GM12878 (cell line): ENCODE results near the gene H2AZ2. TPM values are rescaled to one million over a fixed set of nuclear protein-coding genes. Genes with fewer than 3 reads are reported as not detected.

Experiments
- BCLAF1 ChIP-seq: fragments of 450-650 bp; IDR thresholded peaks from 2 replicates; pipeline ENCODE4 v1.6.1; 2017; ENCODE audit warnings: antibody characterized with exemption, mild to moderate bottlenecking, moderate library complexity
- BRCA1 ChIP-seq: IDR thresholded peaks from 2 replicates; pipeline ENCODE4 v1.6.1; 2011; ENCODE audit warnings: low read depth, low read length, improper control_type of control experiment
- DPF2 ChIP-seq: fragments of 450-650 bp; IDR thresholded peaks from 2 replicates; pipeline ENCODE4 v1.6.1; 2017; ENCODE audit warnings: mild to moderate bottlenecking
- FOXK2 ChIP-seq: fragments of 450-650 bp; IDR thresholded peaks from 2 replicates; pipeline ENCODE4 v1.6.1; 2017; ENCODE audit warnings: mild to moderate bottlenecking, moderate library complexity
- FOXM1 ChIP-seq: IDR thresholded peaks from 2 replicates; pipeline ENCODE4 v1.6.1; 2012; ENCODE audit warnings: low read depth, mild to moderate bottlenecking, inconsistent platforms, low read length, moderate library complexity
- IRF5 ChIP-seq: fragments of 450-650 bp; IDR thresholded peaks from 2 replicates; pipeline ENCODE4 v1.6.1; 2017; ENCODE audit warnings: borderline replicate concordance
- KLF5 ChIP-seq: fragments of 450-650 bp; IDR thresholded peaks from 2 replicates; pipeline ENCODE4 v1.6.1; 2014; ENCODE audit warnings: mild to moderate bottlenecking; ENCODE audit not compliant: partially characterized antibody
- MYC ChIP-seq: IDR thresholded peaks from 2 replicates; pipeline ENCODE4 v1.6.1; 2011; ENCODE audit warnings: mild to moderate bottlenecking, low read length, moderate library complexity, inconsistent platforms; ENCODE audit not compliant: insufficient read depth, insufficient replicate concordance, insufficient read length, severe bottlenecking
- POLR2AphosphoS5 ChIP-seq: IDR thresholded peaks from 2 replicates; pipeline ENCODE4 v1.6.1; 2011; ENCODE audit warnings: mild to moderate bottlenecking, low read length, inconsistent platforms
- RELA ChIP-seq: fragments of 450-650 bp; IDR thresholded peaks from 2 replicates; pipeline ENCODE4 v1.8.0; 2014; ENCODE audit warnings: borderline replicate concordance; ENCODE audit not compliant: partially characterized antibody
- SIX5 ChIP-seq: IDR thresholded peaks from 2 replicates; pipeline ENCODE4 v1.6.1; 2011; ENCODE audit warnings: mild to moderate bottlenecking, low read depth, low read length, moderate library complexity; ENCODE audit not compliant: severe bottlenecking
- SREBF2 ChIP-seq: IDR thresholded peaks from 2 replicates; pipeline ENCODE4 v1.6.1; 2012; ENCODE audit warnings: mild to moderate bottlenecking, low read length
- SRF ChIP-seq, 2 experiments: IDR thresholded peaks; 2 replicates each; pipeline ENCODE4 v1.6.1; 2011; ENCODE audit warnings: low read depth in 2 of 2, low read length in 2 of 2, mild to moderate bottlenecking in 1 of 2, moderate library complexity in 1 of 2
- YBX1 ChIP-seq: fragments of 450-650 bp; IDR thresholded peaks from 2 replicates; pipeline ENCODE4 v1.6.1; 2016; ENCODE audit warnings: antibody characterized with exemption
- ZNF207 ChIP-seq: fragments of 450-650 bp; IDR thresholded peaks from 2 replicates; pipeline ENCODE4 v1.6.1; 2014; ENCODE audit warnings: antibody characterized with exemption, mild to moderate bottlenecking, borderline replicate concordance
- ZNF274 ChIP-seq: IDR thresholded peaks from one replicate; pipeline ENCODE4 v1.8.0; 2011; ENCODE audit not compliant: insufficient read length, insufficient read depth
- polyA plus RNA-seq, 11 experiments: library from polyadenylated mRNA; depleted of rRNA in 4 of 11; unstranded in 6 of 11; stranded (reverse) in 5 of 11; fragments of >200 nt; fragmentation: Nextera tagmentation in 4 of 11; fragmentation: Illumina TruSeq in 1 of 11; extraction: Ambion mirVana in 4 of 11; extraction: Trizol in 1 of 11; gene quantifications; 1 replicate in 1 of 11; 2 replicates in 10 of 11; pipeline versions ENCODE4 v1.2.1 to v1.2.3, GENCODE V29; 2011 to 2016; ENCODE audit warnings: inconsistent platforms in 2 of 11, missing spikeins in 2 of 11, low read depth in 1 of 11
- total RNA-seq, 4 experiments: library from RNA; depleted of rRNA in 3 of 4; stranded (reverse); fragments of >200 nt in 3 of 4; fragmentation: Illumina TruSeq in 1 of 4; extraction: Trizol in 1 of 4; gene quantifications; 2 replicates each; pipeline versions ENCODE4 v1.2.1 to v1.2.3, GENCODE V29; 2013 to 2021
- TF ChIP-seq, protein P1 (sequence below): fragments of 450-650 bp; formaldehyde crosslinking; IDR thresholded peaks from 2 replicates; pipeline ENCODE4 v1.5.0; 2022; ENCODE audit warnings: mild to moderate bottlenecking, missing genetic modification characterization
- TF ChIP-seq, protein P2 (sequence below): IDR thresholded peaks from 2 replicates; pipeline ENCODE4 v1.6.1; 2011; ENCODE audit warnings: mild to moderate bottlenecking, low read depth, low read length, moderate library complexity; ENCODE audit not compliant: insufficient replicate concordance
- TF ChIP-seq, protein P3 (sequence below): IDR thresholded peaks from 2 replicates; pipeline ENCODE4 v1.6.1; 2012; ENCODE audit warnings: low read length, inconsistent platforms

Gene H2AZ2
- total and polyA plus RNA-seq, 10 of the 15 experiments (the other 5 are each of a cell fraction or from before 2014, with no cell fraction given), result 118 to 366 (median 223) TPM

DNA sequence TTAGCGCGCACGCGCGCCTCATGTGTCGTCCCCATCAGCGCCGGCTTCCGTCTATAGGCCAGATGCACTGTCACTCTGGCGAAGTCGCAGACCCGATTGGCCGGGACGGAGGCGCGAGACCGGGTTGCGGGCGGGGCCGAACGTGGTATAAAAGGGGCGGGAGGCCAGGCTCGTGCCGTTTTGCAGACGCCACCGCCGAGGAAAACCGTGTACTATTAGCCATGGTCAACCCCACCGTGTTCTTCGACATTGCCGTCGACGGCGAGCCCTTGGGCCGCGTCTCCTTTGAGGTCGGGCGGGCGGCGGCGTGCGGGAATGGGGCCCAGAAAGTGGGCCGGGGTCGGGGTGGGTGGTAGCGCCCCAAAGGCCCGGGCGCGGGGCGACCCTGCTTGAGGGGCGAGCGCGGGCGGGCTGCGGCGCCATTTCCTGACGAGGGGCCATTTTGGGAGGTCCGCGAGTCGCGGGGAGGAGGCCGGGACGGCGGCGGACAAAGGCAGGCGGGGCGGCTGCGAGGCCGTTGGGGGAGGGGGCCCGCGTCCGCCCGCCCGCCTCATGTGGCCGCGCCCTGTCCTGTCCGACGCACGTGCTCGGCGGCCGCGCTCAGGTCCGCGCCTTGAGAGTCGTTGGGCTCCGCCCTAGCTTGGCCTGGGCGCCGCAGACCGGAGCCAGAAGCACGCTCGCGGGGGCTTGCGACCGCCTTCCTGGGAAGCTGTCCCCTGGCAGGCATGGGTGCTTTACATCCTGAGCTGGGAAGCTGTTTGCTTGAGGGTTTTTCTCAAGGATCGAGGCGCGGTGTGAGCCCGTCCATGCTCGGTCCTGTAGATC lies 51.2 kb downstream of the H2AZ2 start, which contains the start of gene PPIA (continued):
- TF ChIP-seq, protein P1, sequence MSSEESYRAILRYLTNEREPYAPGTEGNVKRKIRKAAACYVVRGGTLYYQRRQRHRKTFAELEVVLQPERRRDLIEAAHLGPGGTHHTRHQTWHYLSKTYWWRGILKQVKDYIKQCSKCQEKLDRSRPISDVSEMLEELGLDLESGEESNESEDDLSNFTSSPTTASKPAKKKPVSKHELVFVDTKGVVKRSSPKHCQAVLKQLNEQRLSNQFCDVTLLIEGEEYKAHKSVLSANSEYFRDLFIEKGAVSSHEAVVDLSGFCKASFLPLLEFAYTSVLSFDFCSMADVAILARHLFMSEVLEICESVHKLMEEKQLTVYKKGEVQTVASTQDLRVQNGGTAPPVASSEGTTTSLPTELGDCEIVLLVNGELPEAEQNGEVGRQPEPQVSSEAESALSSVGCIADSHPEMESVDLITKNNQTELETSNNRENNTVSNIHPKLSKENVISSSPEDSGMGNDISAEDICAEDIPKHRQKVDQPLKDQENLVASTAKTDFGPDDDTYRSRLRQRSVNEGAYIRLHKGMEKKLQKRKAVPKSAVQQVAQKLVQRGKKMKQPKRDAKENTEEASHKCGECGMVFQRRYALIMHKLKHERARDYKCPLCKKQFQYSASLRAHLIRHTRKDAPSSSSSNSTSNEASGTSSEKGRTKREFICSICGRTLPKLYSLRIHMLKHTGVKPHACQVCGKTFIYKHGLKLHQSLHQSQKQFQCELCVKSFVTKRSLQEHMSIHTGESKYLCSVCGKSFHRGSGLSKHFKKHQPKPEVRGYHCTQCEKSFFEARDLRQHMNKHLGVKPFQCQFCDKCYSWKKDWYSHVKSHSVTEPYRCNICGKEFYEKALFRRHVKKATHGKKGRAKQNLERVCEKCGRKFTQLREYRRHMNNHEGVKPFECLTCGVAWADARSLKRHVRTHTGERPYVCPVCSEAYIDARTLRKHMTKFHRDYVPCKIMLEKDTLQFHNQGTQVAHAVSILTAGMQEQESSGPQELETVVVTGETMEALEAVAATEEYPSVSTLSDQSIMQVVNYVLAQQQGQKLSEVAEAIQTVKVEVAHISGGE (CRISPR knock-in tag), result peak; percentile 36; the same call in 1 of the 2 replicates
- no peak for TF ChIP-seq ZNF274
- peak; percentile 99 for TF ChIP-seq DPF2
- TF ChIP-seq SIX5, result no peak
- TF ChIP-seq RELA, result peak; percentile 17
- peak; percentile 95 for TF ChIP-seq MYC
- no peak for TF ChIP-seq YBX1
- peak; percentile 70; the same call in 1 of the 2 replicates for TF ChIP-seq ZNF207
- no peak for TF ChIP-seq SRF (IDR thresholded peaks at IDR 0.05; ENCODE audit: low read depth in 2 of 2, low read length in 2 of 2)
- TF ChIP-seq POLR2AphosphoS5, result peak; percentile 97
- no peak; the same call in 1 of the 2 replicates for TF ChIP-seq BCLAF1
- TF ChIP-seq FOXM1, result 0 out of 2 replicates have a peak, but pooled peaks have one; percentile 17
- 0 out of 2 replicates have a peak, but pooled peaks have one; percentile 34 for TF ChIP-seq SREBF2
- TF ChIP-seq KLF5, result peak; percentile 24
- no peak for TF ChIP-seq BRCA1
- TF ChIP-seq, protein P2, sequence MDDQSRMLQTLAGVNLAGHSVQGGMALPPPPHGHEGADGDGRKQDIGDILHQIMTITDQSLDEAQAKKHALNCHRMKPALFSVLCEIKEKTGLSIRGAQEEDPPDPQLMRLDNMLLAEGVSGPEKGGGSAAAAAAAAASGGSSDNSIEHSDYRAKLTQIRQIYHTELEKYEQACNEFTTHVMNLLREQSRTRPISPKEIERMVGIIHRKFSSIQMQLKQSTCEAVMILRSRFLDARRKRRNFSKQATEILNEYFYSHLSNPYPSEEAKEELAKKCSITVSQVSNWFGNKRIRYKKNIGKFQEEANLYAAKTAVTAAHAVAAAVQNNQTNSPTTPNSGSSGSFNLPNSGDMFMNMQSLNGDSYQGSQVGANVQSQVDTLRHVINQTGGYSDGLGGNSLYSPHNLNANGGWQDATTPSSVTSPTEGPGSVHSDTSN, result peak; percentile 100
- no peak for TF ChIP-seq FOXK2
- TF ChIP-seq, protein P3, sequence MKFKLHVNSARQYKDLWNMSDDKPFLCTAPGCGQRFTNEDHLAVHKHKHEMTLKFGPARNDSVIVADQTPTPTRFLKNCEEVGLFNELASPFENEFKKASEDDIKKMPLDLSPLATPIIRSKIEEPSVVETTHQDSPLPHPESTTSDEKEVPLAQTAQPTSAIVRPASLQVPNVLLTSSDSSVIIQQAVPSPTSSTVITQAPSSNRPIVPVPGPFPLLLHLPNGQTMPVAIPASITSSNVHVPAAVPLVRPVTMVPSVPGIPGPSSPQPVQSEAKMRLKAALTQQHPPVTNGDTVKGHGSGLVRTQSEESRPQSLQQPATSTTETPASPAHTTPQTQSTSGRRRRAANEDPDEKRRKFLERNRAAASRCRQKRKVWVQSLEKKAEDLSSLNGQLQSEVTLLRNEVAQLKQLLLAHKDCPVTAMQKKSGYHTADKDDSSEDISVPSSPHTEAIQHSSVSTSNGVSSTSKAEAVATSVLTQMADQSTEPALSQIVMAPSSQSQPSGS, result no peak
- no peak for TF ChIP-seq IRF5
